HT1080 (cell line): ENCODE data around the gene MACROD2. TPM values are rescaled to one million over a fixed set of nuclear protein-coding genes. Genes with fewer than 3 reads are reported as not detected.
A peak's percentile ranks its signal among the peaks of the same experiment; 100 is the strongest.

Source experiments
- DNase-seq: peaks from one replicate; pipeline ENCODE4 v3.0.0-alpha.2; 2015; ENCODE audit warnings: low read depth
- total RNA-seq: library from RNA; depleted of rRNA; stranded (reverse); fragments of >200 nt; shearing (Covaris generic); gene quantifications from 2 replicates; pipeline ENCODE4 v1.2.3, GENCODE V29; 2014

Gene MACROD2
- total RNA-seq, 1 experiment from 2014 or later: 1.2 TPM

DNA sequence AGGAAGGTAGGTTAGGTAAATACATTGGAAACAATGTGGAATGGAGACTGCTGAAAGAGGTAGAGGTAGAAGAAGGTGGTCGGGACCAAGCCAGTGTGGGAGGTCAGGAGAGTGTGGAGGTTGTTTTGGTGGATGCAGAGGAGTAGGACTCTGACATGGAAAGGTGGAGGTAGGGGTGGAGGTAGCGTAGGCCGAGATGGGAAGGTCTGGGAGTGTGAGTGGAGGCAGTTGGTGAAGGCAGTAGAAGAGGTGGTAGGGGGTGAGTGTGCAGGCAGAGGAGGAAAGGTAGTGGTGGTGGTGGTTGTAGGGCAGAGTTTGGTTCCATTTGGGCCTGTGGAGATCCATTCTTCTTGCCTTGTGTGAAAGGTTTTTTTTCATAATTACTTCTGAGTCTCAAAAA, 941.7 kb downstream of the MACROD2 start:
- DNase-seq: no peak

DNA sequence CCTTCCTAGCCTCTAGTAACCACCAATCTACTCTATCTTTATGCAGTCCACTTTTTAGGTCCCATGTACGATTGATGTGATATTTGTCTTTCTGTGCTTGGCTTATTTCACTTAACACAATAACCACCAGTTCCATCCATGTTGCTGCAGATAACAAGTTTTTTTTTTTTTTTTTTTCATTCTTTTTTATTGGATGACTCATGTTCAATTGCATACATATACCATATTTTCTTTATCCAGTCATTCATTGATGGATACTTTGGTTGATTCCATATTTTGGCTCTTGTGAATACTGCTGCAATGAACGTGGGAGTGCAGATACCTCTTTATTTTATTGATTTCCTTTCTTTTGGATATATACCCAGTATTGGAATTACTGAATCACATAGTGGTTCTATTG, 942.5 kb downstream of the MACROD2 start:
- DNase-seq: no peak

DNA sequence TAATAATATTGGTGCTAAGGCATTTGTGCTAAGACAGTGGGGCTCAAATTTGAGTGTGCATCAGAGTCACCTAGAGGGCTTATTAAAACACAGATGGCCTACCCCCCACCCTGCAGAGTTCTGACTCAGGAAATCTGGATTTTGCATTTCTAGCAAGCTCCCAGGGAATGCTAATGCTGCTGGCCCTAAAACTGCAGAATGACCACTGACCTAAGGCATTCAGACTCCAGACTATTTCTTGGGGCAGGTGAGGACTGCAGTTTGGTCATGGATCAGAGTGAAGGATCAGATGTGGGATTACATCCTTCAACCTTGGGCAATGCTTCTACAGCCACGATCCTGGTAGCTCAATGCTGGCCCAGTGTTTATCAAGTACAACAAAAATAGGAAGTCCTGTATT, 952.2 kb downstream of the MACROD2 start:
- DNase-seq: no peak

DNA sequence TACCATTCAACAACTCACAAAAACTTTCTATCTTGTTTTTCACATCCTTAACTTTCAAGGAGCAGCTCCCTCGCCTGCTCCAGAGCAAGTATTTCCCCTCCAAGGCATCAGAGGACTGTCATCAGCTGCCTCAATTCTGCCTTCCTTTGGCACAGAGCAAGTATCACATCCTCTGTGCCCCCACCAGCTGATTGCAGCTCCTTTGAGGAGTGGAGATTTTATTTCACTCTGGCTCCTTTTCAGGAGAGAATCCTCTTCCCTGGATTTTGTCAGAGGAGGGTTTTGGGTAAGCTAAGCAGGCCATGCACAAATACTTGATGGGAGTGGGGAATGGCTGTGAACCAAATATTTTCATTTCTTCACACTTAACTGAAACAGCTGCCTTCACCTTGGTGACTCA, 952.6 kb downstream of the MACROD2 start:
- DNase-seq: no peak

DNA sequence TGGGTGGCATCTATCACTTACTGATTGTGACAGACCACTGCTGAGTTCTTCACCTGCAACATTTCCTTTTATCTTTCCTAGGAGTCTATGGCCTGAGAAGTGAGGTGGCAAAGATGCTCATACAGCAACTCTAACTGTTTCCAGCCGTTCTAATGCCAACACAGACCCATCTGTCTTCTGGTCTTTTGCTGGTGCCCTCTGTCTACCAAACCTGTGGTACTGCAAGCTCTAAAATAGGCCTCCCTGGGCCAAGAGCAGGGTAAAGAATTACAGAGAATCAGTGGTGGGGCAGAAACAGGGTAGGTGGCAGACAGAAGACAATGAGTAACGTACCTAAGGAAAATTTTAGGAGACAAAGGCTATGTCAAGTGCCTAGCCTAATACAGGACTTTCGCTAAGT, 953.1 kb downstream of the MACROD2 start:
- no peak for DNase-seq

DNA sequence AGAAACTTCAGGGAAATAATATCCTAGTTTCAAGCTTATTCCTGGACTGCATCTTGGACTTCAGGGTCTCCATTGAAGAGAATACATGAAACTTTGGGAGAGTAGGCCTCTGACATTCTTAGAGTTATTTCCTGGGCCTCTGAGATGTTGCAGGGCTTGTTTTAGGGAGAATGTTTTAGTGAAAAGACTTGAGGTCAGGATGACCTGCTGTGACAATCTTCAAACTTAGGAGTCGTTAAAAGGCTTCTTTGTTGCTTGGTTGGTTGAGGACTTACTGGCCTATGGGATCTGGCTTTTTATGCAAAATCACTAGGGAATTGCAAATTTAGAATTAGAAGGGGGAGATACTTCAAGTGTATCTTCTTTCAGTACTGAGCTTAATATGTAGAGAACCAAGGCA, 955.3 kb downstream of the MACROD2 start:
- DNase-seq: no peak

DNA sequence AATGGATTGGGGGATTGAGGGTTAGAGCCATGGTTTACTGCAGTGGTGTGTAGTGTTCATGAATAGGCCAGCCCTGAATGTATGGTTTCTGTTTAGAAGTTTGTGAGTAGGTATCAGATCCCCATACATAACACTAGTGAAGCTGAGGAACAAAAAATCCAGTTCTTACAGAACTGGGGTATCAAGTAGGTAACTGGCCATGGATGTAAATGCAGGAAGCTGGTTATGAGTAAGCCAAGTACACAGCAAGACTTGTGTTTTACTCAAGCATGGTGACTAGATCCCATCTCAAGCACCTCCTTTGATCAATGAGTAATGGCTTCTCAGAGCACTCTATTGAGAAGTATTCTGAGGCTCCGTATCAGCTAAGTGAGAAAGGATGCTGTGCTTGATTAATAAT, 955.8 kb downstream of the MACROD2 start:
- DNase-seq: peak; percentile 53

DNA sequence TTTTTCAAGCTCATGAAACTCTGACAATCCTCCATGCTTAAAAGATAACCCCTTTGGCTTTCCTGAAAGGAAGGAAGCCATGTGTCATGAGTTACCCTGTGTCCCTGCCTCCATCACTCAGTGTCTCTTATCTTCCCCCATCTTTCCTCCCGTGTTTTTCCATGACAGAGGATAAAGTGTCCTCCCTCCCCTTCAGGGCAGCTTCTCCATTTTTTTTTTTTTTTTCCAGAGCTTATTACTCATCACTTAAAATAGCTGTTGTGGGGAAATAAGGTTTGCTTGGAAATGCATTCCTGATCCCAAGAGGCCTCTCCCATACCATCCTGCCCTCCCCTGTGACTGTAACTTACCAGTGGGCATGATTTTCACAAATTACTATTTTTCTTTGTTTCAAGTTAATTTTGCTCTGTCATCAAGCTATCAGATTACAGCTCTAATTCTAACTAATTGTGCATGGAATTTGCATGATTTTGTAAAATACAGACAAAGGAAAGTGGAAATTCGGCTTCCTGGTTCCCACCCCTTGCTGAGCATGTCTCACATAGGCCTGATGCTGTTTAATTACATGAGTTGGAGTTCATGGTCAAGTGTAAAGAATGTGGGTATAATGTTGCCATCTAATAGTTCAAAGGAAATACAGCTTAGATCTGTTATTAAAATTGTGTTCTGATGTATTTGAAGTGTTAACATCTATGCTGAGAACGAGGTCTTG, 956.5 kb downstream of the MACROD2 start:
- peak; percentile 87 for DNase-seq

DNA sequence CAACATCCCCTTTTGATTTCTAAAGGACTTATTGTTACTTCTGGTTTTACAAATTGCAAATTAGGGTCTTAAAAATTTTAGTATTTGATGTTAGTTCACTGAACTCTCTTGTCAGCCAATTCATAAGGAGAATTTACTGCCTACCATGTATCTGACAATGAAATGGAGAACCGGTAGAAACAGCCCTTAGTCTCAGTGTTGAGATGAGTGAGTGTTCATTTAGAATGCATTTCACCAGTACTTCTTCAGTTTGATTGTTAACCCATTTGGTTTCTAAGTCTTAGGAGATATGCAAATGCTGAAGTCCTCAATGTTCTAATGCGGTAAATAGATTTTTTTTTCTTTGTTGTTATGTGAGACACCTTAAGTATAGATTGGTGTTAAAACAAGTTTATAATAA, 958.4 kb downstream of the MACROD2 start:
- no peak for DNase-seq

DNA sequence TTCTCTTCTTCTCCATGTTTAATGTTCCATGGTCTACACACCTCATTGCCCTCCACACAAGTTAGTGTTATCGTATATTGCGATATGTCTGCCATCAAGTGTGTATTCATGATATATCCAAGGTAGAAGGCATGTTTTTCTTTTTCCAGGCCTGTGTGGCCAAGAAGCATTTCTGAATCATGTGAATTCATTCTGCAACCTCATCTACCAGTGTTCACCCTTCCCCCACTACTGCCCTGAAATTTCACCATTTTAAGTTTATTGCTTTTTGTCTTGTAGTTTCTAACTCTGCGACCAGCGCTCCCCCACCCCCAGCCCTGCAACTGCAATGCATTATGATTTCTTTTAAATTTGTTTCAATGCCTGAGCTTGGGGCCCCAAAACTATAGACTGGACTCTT, 960.1 kb downstream of the MACROD2 start:
- DNase-seq: no peak

DNA sequence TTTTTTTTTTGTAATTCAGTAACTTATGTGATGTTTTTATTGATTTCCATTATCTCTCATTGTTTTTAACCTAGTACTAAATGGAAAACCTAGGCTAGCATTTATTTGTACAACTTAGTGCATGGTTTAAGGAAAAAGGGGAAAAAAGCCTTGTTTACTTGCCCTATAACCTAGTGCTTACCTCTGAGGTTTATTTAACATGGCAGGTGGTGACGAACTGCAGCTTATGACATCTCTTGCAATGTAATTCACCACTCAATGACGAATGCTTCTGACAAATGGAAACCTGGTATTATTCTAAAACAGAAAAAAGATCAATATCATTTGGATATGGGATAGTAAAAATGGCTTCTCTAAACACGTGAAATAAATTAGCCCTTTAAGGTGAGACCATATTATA, 960.7 kb downstream of the MACROD2 start:
- DNase-seq: no peak

DNA sequence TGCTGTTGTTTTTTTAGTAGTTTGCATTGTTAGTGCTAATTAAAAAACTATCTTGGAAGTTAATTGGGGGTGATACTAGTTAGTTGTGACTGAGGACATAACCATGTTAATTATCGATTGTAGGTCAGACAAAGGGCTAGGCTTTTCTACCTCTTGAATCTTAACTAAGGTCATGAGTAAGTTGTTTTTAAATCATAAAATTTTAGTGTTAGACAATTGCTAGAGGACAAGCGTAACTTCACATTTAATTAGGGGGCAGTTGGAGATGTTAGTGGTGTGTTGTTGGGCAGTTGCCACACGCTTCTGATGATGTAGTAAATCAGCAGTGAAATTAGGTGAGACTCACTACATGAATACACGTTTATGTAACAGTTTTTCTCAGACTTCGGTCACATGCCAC, 961.2 kb downstream of the MACROD2 start:
- DNase-seq: no peak

DNA sequence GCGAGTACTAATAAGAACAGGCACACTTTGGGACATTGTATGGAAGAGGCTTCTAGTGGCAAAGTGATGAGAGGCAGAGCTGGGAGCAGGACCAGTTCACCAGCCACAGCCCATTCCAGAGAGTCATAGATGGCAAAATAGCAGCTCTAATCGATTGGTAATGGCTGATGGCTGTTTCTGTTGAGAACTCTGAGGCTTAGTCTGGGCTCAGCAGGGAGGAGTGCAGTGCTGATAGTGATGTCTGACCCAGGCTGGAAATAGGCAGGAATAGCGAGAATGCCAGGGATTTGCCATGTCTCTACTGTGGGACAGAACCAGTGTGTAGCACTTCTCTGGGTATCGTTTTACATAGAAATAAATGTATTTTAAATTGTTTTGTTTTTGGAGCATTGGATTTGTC, 962.1 kb downstream of the MACROD2 start:
- DNase-seq: no peak

DNA sequence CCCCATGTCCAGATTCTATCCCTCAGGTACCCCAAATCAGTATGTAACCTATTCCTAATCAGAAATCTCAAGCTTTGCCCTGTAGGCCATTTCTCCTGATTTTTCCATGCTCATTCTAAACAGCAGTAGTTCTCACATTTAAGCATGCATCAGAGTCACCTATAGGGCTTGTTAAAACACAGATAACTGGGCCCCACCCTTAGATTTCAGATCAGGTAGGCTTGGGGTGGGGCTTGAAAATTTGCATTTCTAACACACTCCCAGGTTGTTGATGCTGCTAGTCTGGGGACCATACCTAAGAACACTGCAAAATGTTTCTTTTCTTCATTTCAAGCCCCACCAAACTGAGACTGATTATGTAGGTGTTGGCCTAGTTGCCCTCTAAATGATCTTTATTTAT, 963.3 kb downstream of the MACROD2 start:
- DNase-seq: no peak

DNA sequence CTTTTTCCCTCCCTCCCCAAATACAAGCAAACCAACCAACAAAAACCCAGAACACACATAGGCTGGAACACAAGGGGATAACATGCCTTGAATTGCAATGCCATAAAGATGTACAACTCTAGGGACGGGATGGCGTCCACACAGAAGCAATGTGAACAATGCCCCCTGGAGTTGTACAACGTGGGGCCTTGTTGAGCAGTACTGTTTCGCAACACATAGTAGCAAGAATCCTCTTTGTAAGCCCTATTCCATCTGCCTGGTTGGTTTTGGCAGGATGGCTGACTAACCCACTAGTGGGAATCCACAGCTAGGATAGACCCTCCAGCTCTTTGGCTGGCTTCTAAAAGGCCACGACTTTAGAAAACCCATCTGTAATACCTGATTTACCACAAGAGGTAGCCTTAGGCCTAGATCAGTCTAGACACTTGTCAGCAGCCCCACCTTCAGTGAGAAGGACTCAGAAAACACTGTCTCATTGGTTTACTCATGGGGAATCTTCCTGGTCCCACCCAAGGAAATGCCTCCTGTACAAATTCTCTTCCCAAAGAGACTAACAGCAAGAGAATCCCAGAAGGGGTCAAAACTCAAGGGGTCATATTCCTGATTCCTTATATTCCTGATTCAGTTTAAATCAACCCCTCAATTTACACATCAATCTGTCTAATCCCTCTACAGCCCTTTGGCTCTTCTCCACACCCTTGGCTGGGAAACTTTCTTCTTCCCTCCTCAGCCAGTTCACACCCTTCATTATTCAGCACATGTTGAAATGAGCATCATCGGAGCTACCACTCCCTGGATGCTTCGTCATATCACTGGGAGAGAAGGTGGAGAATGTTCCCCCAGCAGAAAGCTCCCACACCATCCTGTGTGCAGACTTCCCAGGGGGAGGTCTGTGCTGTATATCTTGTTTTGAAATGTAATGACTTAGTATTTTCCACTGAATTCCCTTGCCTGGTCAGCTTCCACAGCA, 964.5 kb downstream of the MACROD2 start:
- no peak for DNase-seq

DNA sequence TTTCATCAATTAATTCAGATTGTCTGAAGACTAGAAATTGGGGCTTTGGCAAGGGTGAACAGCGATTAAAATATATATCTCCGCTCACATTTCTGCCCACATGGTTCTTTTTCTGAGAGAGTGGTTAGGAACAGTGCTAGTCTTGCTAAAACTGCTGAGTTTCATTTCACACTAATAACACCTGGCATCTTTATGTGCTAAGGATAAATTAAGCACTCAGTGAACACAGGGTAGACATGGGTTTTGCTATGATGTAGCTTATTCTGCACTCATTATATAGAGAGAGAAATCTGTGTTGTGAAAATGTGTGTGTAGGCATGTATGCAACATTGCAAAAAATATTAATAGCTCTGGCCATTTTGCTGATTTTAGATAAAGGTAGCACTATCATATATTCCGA, 965.5 kb downstream of the MACROD2 start:
- no peak for DNase-seq

DNA sequence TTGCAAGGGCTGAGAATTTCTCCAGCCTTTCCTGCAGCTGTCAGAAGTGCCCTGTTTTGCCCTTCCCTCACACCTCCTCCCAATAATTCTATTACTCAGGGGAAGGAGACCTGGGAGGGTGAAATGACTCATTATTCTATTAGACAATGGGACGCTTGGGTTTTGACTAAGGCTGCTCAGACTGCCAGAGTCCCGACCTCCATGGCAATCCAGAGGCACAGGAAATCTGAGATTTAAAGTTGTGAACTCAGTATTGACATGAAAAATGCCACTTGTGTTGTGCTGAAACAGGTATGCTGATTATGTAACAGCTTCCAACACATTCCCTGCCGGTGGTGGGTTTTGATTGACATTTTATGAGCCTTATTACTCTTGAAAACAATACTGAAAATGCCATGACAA, 967.9 kb downstream of the MACROD2 start:
- peak; percentile 90 for DNase-seq

DNA sequence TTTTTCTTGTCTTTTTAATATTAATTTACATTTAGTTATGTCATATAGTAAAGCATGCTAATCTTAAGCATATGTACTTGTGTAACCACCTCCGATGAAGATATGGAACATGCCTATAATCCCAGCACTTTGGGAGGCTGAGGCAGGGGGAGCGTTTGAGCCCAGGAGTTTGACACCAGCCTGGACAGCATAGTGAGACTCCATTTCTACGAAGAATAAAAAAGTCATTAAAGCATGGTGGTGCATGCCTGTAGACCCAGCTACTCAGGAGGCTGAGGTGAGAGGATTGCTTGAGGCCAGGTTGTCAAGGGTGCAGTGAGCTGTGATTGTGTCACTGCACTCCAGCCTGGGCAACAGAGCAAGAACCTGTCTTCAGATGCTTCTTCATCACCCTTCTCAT, 970.9 kb downstream of the MACROD2 start:
- DNase-seq: no peak

DNA sequence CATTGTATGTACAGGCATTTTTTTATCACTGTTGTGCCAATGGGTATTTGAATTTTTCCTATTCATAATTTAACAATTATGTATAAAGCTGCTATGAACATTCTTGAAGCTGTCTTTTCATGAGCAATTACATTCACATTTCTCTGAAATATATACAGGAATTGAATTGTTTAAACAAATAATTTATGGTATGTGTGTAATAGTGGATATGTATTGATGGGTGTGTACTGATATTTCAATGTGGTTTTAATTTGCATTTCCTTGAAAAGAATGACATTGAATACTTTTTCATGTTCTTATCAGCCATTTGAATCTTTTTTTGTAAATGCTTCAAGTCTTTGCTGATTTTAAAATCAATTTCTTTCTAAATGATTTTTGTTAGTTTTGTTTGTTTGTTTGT, 971.5 kb downstream of the MACROD2 start:
- DNase-seq: no peak

DNA sequence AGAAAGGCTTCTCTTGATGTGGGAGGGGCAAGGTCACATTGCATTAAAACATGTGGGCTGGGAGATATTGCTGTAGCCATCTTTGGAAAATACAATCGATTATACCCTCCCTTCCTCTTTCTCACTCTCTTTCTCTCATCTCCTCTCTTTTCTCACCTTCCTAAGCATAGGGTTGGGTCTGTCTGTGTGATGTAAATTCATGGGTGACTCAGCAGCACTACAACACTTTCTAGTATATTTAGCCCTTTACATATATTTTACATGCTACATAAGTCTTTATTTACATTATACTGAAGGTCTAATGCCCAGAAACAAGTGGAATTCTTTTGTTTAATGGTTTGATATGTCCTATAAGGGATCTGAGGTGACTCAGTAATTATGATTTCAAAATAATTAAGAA, 976.9 kb downstream of the MACROD2 start:
- no peak for DNase-seq

DNA sequence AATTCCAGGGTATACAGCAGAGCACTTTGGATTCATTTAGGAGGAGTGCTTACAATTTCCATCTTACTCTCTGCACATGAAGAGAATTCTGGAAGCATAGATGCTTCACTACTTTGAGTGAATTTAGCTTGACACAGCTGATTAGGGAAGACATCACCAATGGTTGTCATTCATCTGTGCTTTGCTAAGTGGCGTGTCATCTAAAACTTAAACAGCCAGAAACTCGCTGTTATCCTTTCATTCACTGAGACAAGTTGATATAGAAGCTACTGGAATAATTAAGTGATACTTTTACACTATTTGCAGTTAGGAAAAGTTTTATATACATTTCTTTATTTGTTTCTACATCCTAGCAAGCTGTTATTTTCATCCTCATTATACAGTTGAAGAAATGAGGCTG, 977.4 kb downstream of the MACROD2 start:
- DNase-seq: no peak

DNA sequence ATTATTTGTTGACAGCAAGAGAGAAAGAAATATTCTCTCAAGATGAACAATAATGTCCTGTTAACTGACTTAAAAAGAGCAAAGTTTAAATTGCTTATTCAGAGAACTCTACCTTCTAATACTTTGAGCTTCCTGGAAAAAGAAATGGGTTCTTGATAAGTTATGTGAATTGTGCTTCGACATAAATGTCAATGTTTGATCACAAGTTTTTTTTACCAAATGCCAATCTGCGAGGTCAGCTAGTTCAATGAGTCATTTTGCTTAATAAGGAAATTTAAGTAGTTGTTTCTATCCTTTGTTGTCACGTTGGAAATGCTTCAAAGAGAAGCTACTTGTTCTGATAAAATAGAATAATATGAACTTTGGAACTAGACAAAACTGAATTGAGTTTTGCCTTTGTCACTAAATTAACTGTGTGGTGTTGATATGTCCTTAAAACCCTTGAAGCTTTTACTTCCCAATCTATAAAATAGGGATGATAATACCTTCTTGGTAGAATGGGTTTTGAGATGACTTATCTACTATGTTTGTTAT, 984.2 kb downstream of the MACROD2 start:
- DNase-seq: no peak
